PC-3 (cell line): ENCODE data around the gene ANO7. TPM values are rescaled to one million over a fixed set of nuclear protein-coding genes. Genes with fewer than 3 reads are reported as not detected.

Source experiments
- ATAC-seq: fragments of 200-7000 bp; cut with Tn5 transposase; 2 replicates; pipeline ENCODE4 v1.9.1; 2020; ENCODE audit warnings: mild to moderate bottlenecking, moderate library complexity
- BruUV-seq: library from RNA; stranded (reverse); fragments of 400-500 nt; replicated peaks from 2 replicates; lab custom pipeline; 2021; lab: Mats Ljungman, UMichigan
- CTCF ChIA-PET: fragments of 300-600 bp; sonication (Branson Sonifier 250); formaldehyde crosslinking; loops from one replicate; lab custom pipeline; 2022; ENCODE audit warnings: antibody characterized with exemption; lab: Charles Lee
- POLR2A ChIA-PET: fragments of 300-600 bp; sonication (Branson Sonifier 250); formaldehyde crosslinking; loops from one replicate; lab custom pipeline; 2022; ENCODE audit warnings: antibody characterized with exemption; ENCODE audit not compliant: unreplicated experiment; lab: Charles Lee
- DNase-seq: peaks from one replicate; pipeline ENCODE4 v3.0.0-alpha.2; 2015
- H2AFZ ChIP-seq: fragments of 300-600 bp; sonication (generic); 2 replicates; pipeline ENCODE4 v1.6.0; 2016; ENCODE audit warnings: antibody characterized with exemption, low read length
- H3F3A ChIP-seq: fragments of 300-600 bp; sonication (generic); one replicate; pipeline ENCODE4 v1.6.0; 2017; ENCODE audit warnings: antibody characterized with exemption, low read length, control low read depth, mild to moderate bottlenecking; ENCODE audit not compliant: unreplicated experiment
- H3K27ac ChIP-seq: fragments of 300-600 bp; sonication (generic); 2 replicates; pipeline ENCODE4 v1.5.1; 2016; ENCODE audit warnings: mild to moderate bottlenecking, low read length
- H3K27me3 ChIP-seq: fragments of 300-600 bp; sonication (generic); 2 replicates; pipeline ENCODE4 v1.6.1; 2016; ENCODE audit warnings: low read length, mixed read lengths
- H3K36me3 ChIP-seq: fragments of 300-600 bp; sonication (generic); 2 replicates; pipeline ENCODE4 v1.6.1; 2016; ENCODE audit warnings: low read depth, mixed run types, low read length, mixed read lengths
- H3K4me1 ChIP-seq: fragments of 300-600 bp; sonication (generic); 2 replicates; pipeline ENCODE4 v1.5.1; 2016; ENCODE audit warnings: low read length; ENCODE audit not compliant: insufficient read depth
- H3K4me2 ChIP-seq: fragments of 300-600 bp; sonication (generic); 2 replicates; pipeline ENCODE4 v1.6.0; 2016; ENCODE audit warnings: low read length
- H3K4me3 ChIP-seq: fragments of 300-600 bp; sonication (generic); 2 replicates; pipeline ENCODE4 v1.5.1; 2016; ENCODE audit warnings: mild to moderate bottlenecking, low read length, mixed read lengths
- H3K79me2 ChIP-seq: fragments of 300-600 bp; sonication (generic); 2 replicates; pipeline ENCODE4 v1.6.1; 2017; ENCODE audit warnings: low read length, mixed read lengths
- H3K9ac ChIP-seq: fragments of 300-600 bp; sonication (generic); 2 replicates; pipeline ENCODE4 v1.6.0; 2016; ENCODE audit warnings: mild to moderate bottlenecking, low read length
- H3K9me2 ChIP-seq: fragments of 300-600 bp; sonication (generic); replicated peaks from 2 replicates; pipeline ENCODE4 v1.6.1; 2016; ENCODE audit warnings: mixed run types, low read length, mixed read lengths
- H3K9me3 ChIP-seq: fragments of 300-600 bp; sonication (generic); 2 replicates; pipeline ENCODE4 v1.6.1; 2016; ENCODE audit warnings: low read length, mixed read lengths
- H4K20me1 ChIP-seq: fragments of 300-600 bp; sonication (generic); 2 replicates; pipeline ENCODE4 v1.6.1; 2016; ENCODE audit warnings: low read length, mixed read lengths
- CTCF ChIP-seq: fragments of 300-600 bp; sonication (generic); conservative IDR thresholded peaks from 2 replicates; pipeline ENCODE4 v1.5.1; 2017; ENCODE audit warnings: antibody characterized with exemption, low read depth, mild to moderate bottlenecking, low read length
- EZH2 ChIP-seq: fragments of 300-600 bp; sonication (generic); IDR thresholded peaks from one replicate; pipeline ENCODE4 v1.6.1; 2017; ENCODE audit warnings: antibody characterized with exemption, mild to moderate bottlenecking, low read length; ENCODE audit not compliant: unreplicated experiment
- EZH2phosphoT487 ChIP-seq: fragments of 300-600 bp; sonication (generic); IDR thresholded peaks from 2 replicates; pipeline ENCODE4 v1.6.1; 2018; ENCODE audit warnings: mild to moderate bottlenecking, antibody characterized with exemption, low read length, borderline replicate concordance
- intact Hi-C: fragments of 100-400 bp; cut with micrococcal nuclease; formaldehyde crosslinking; loops from 2 replicates; pipeline ENCODE4 v1.9.0; 2023
- total RNA-seq: library from RNA; depleted of rRNA; stranded (reverse); fragments of >200 nt; gene quantifications from 2 replicates; pipeline ENCODE4 v1.2.3, GENCODE V29; 2014

The ANO7 gene
- total RNA-seq, 1 experiment from 2014 or later = 2.6 TPM

DNA sequence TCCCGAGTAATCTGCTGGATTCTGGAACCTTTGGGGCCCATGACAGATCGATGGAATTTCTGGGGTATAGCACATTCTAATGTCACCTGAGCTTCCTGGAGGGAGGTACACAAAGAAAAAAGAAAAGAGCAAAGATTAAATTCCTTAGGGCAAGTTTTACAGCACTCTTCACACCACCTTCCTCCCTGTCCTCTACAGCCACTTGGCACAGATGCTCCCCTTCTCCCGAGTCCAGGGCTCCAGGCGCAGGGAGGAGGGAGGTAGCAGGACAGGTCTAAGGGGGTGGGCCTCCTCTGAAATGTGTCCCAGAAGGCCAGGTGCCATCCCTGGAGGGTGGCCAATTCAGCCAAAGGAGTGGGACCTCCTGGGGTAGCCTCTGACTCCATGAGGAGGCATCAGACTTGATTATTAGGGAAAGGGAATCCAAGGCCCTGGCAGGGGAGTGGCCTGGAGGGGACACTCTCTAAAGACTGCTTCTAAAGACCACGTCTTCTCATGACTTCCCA is 50.3 kb downstream of the ANO7 start:
- no peaks in the 10 kb centered on the region for H3F3A ChIP-seq
- TF ChIP-seq EZH2phosphoT487 = no peak
- no peak for TF ChIP-seq CTCF
- TF ChIP-seq EZH2 = no peak
- ChIA-PET CTCF (no interaction called here), POLR2A (no interaction called here)
- 0 out of 2 replicates have a peak, but pooled peaks cover 8% of the 10 kb centered on the region for H4K20me1 ChIP-seq
- H2AFZ ChIP-seq = no peak overlapping the region
- H3K27me3 ChIP-seq = no peaks in the 10 kb centered on the region
- intact Hi-C loops = no loop called here
- no peak overlapping the region for H3K4me2 ChIP-seq
- DNase-seq (no peak), ATAC-seq (no peak)
- peaks cover 68% of the 10 kb centered on the region for H3K36me3 ChIP-seq
- H3K4me1 ChIP-seq = no peaks in the 10 kb centered on the region
- no peaks in the 10 kb centered on the region for H3K9me3 ChIP-seq
- H3K79me2 ChIP-seq = no peaks in the 10 kb centered on the region
- no TSS peak for BruUV-seq
- no peak overlapping the region for H3K4me3 ChIP-seq
- H3K9me2 ChIP-seq = no peaks in the 10 kb centered on the region
- H3K27ac ChIP-seq = no peak overlapping the region
- H3K9ac ChIP-seq = no peak overlapping the region

DNA sequence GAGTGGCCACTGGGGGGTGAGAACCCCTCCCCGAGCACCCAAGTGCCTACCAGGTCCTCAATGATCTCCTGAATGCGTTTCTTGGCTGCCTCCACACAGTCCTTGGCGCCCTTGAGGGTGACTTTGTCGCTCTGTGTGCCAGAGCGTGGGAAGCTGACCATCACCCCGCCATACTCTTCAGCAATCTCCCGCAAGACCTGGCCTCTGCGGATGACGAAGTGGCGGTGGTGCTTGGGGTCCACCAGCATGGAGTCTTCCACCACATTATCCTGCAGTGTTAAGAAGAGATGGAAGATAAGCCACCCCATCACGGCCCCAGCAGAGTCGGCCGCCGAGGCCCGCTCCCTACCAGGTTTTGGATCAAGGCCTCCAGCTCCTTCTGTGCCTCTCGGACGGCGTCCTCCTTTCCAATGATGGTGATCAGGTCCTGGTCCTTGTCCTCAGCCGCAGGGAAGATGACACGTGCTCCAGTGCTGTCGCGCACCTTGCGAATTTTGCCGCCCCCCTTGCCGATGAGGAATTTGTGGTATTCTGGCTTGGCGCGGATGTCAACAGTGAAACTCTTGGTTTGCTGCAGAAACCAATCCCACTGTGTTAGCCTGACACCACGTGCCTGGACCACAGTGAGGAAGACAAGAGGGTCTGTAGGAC is 51.2 kb downstream of the ANO7 start:
- intact Hi-C loops = no loop called here
- no peak overlapping the region for H3K4me2 ChIP-seq
- peaks cover 71% of the 10 kb centered on the region for H3K36me3 ChIP-seq
- 0 out of 2 replicates have a peak, but pooled peaks cover 15% of the 10 kb centered on the region for H4K20me1 ChIP-seq
- ChIA-PET CTCF (no interaction called here), POLR2A (no interaction called here)
- no peak overlapping the region for H2AFZ ChIP-seq
- H3K79me2 ChIP-seq = no peaks in the 10 kb centered on the region
- TSS peak; percentile 20 for BruUV-seq
- TF ChIP-seq CTCF (no peak), EZH2phosphoT487 (no peak), EZH2 (no peak)
- ATAC-seq (no peak), DNase-seq (no peak)
- no peaks in the 10 kb centered on the region for H3K9me2 ChIP-seq
- no peak overlapping the region for H3K9ac ChIP-seq
- H3K4me3 ChIP-seq = no peak overlapping the region
- no peaks in the 10 kb centered on the region for H3K4me1 ChIP-seq
- no peaks in the 10 kb centered on the region for H3K27me3 ChIP-seq
- H3K9me3 ChIP-seq = no peaks in the 10 kb centered on the region
- no peaks in the 10 kb centered on the region for H3F3A ChIP-seq
- H3K27ac ChIP-seq = no peak overlapping the region

DNA sequence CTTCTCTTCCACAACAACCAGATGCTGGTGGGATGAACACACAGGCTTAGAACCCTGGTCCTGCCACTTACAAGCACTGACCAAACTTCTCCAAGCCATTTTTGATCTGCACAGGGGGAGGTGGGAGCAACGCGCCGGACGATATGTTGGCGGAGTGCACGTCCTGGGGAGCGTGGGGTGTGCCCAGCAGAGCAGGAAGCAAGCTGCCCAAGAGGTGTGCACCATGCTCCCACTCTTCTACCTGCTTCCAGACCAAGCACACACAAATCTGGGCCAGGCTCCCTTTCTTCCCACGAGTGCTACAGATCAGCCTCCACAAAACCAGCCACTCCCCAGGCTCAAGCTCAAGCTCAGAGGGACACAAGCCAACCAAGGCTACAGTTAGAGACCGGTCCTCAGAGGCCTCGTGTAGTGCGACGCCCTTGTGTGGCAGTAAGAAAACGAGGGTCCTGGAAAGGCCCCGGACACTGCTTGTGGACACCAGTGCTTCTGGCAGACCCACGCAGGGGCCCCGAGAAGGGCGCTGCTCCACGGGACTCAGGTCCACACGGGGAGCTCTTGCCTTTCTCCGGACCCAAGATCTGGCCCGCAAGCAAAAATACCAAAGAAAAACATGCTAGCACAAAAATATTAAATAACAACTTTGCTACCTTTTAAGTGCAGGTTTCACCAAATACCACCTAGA is 52.0 kb downstream of the ANO7 start:
- Histone ChIP-seq H4K20me1 (0 out of 2 replicates have a peak, but pooled peaks cover 15% of the 10 kb centered on the region), H3K4me2 (no peak overlapping the region), H3K9ac (no peak overlapping the region), H3K27me3 (no peaks in the 10 kb centered on the region), H2AFZ (no peak overlapping the region), H3F3A (no peaks in the 10 kb centered on the region), H3K79me2 (no peaks in the 10 kb centered on the region), H3K36me3 (peaks cover 65% of the 10 kb centered on the region), H3K27ac (no peak overlapping the region), H3K4me3 (no peak overlapping the region), H3K9me3 (no peaks in the 10 kb centered on the region), H3K4me1 (no peaks in the 10 kb centered on the region), H3K9me2 (no peaks in the 10 kb centered on the region)
- no peak for DNase-seq
- BruUV-seq = no TSS peak
- ChIA-PET POLR2A (no interaction called here), CTCF (no interaction called here)
- ATAC-seq = no peak
- no peak for TF ChIP-seq CTCF
- TF ChIP-seq EZH2 = no peak
- no peak for TF ChIP-seq EZH2phosphoT487
- intact Hi-C loops = no loop called here
